GM10248 (cell line): ENCODE results near the gene PLOD3.

Experiments used
- CTCF ChIA-PET: fragments of 300-600 bp; sonication (Branson Sonifier 250); formaldehyde crosslinking; extraction: SDS; loops from one replicate; lab custom pipeline; 2021; ENCODE audit warnings: antibody characterized with exemption; lab: Yijun Ruan, JAX
- POLR2A ChIA-PET: fragments of 350-650 bp; sonication (Branson Sonifier 250); formaldehyde crosslinking; extraction: SDS; loops from one replicate; lab custom pipeline; 2020; ENCODE audit warnings: antibody characterized with exemption; lab: Yijun Ruan, JAX
- DNase-seq: peaks from one replicate; pipeline ENCODE4 v3.0.0; 2012; ENCODE audit errors: extremely low spot score
- TF ChIP-seq, protein P1 (sequence below): IDR thresholded peaks from 2 replicates; pipeline ENCODE4 v1.5.1; 2012; ENCODE audit warnings: mild to moderate bottlenecking, low read depth; ENCODE audit errors: extremely low read depth, missing control alignments, control extremely low read depth

Gene PLOD3

DNA sequence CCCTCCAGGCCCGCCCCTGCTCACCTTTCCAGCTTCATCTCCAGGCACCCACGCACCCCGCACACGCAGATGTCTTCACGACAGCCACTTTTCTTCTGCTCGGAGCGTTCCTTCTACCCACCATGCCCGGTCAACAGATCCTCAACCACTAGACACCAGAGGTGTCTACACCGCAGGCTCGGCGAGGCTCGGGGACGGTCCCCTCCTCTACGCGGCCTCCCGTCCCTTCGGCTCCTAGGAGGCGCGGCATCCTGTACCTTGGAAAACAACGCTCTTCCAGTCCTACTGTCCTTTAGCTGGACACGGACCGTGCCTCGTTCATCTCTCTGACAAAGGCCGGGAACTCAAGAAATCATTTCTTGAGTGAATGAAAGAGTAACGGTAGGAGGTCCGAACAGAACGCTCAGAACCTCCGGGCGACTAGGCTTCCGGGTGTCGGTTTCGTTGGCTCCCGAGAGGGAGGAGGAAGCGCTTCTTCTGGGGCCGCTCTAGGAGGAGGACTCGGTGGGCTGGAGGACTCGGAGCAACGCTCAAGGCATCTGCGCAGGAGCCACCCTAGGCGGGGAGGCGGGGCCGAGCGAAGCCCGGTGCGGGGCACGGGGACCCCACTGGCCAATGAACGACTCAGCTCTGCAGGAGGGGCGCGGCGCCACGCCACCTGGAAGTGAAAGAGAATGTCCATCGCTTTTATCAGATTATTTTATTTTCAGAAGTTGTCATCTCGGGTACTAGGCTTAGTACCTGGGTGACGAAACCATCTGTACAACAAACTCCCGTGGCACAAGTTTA lies 34.7 kb upstream of the PLOD3 start:
- TF ChIP-seq, protein P1, sequence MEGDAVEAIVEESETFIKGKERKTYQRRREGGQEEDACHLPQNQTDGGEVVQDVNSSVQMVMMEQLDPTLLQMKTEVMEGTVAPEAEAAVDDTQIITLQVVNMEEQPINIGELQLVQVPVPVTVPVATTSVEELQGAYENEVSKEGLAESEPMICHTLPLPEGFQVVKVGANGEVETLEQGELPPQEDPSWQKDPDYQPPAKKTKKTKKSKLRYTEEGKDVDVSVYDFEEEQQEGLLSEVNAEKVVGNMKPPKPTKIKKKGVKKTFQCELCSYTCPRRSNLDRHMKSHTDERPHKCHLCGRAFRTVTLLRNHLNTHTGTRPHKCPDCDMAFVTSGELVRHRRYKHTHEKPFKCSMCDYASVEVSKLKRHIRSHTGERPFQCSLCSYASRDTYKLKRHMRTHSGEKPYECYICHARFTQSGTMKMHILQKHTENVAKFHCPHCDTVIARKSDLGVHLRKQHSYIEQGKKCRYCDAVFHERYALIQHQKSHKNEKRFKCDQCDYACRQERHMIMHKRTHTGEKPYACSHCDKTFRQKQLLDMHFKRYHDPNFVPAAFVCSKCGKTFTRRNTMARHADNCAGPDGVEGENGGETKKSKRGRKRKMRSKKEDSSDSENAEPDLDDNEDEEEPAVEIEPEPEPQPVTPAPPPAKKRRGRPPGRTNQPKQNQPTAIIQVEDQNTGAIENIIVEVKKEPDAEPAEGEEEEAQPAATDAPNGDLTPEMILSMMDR, result no peak
- peak; percentile 98 for DNase-seq
- POLR2A ChIA-PET, result no interaction called here
- CTCF ChIA-PET, result interaction anchor here (0.8 to 4.5 kb wide), 5 partner anchors 8 to 108 kb away, joined by 3 to 30 read pairs (median 7); partner anchors contain the start of genes FIS1 and ZNHIT1

GRCh38 chr7:101250324-101250723 lies 32.9 kb upstream of the PLOD3 start:
- peak; percentile 60 for DNase-seq
- ChIA-PET CTCF (interaction anchor here (1.0 kb wide), 1 partner anchor 58 kb away, joined by 4 read pairs; no protein-coding TSS in a partner anchor), POLR2A (no interaction called here)
- TF ChIP-seq, protein P1, result no peak

- DNase-seq, result no peak
- ChIA-PET CTCF (interaction anchor here (1.0 kb wide), 1 partner anchor 35 kb away, joined by 4 read pairs; no protein-coding TSS in a partner anchor), POLR2A (no interaction called here)
- TF ChIP-seq, protein P1, result no peak
Observed at GRCh38 chr7:101248276-101248675, 30.9 kb upstream of the PLOD3 start.

DNA sequence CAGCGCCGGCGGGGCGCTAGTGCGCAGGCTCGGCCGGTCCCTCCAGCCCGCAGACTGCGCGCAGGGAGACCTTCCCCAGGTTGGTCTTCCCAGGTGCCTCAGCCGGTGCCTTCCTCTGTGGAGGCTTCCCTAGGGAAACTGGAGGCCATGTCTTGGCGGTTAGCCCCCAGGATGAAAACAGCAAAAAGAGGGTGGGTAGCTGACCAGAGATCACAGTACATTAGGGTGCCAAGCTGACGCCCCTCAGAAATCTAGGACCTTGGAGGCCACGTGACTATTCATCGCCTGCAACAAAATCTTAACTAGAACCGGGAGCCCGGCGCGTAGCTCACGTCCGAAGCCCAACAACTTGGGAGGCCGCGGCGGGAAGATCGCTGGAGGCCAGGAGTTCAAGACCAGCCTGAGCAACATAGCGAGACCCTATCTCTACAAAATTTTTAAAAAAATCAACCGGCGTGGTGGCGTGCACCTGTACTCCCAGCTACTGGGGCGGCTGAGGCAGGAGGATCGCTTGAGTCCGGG lies 27.8 kb upstream of the PLOD3 start:
- ChIA-PET POLR2A (interaction anchor here (1.3 kb wide), 1 partner anchor 16 kb away, joined by 3 read pairs; no protein-coding TSS in a partner anchor), CTCF (interaction anchor here (0.9 to 5.1 kb wide), 15 partner anchors 9 to 355 kb away, joined by 3 to 68 read pairs (median 8); partner anchors contain the start of genes PLOD3, UFSP1 and ZNHIT1)
- DNase-seq, result no peak
- TF ChIP-seq, protein P1, result no peak

GRCh38 chr7:101244375-101245146 lies 27.2 kb upstream of the PLOD3 start, which contains the start of gene FIS1:
TSS of gene FIS1 (minus strand) at chr7:101245081. CDS start at chr7:101245004, 77 bp downstream.
- DNase-seq, result peak; percentile 93
- POLR2A ChIA-PET, result interaction anchor here (0.6 to 1.4 kb wide), 4 partner anchors 11 to 120 kb away, joined by 3 to 6 read pairs (median 5); partner anchors contain the start of genes PLOD3 and ZNHIT1
- CTCF ChIA-PET, result interaction anchor here (0.5 to 5.1 kb wide), 34 partner anchors 9 to 355 kb away, joined by 3 to 68 read pairs (median 5); partner anchors contain the start of genes PLOD3, UFSP1, VGF and ZNHIT1
- TF ChIP-seq, protein P1, result peak; percentile 92
